ENCODE results near the gene MGST3. TPM values are rescaled to one million over a fixed set of nuclear protein-coding genes. Genes with fewer than 3 reads are reported as not detected.
"Not testable (repeated sequence)": the region's sequence is repeated elsewhere in the genome, so short reads cannot be mapped to it uniquely, and the experiment has no call there.

Gene MGST3
- polyA plus RNA-seq, 1 donor = 148 TPM

GRCh38 chr1:165650981-165651625 lies 20.1 kb downstream of the MGST3 start:
- no peak for DNase-seq
- no peaks in the 10 kb centered on the region for H3K9me3 ChIP-seq (ENCODE audit: control insufficient read depth, low read depth, low read length)
- no peak overlapping the region for H3K27ac ChIP-seq (ENCODE audit: low read length)
- no peaks in the 10 kb centered on the region for H3K27me3 ChIP-seq (ENCODE audit: control insufficient read depth, insufficient read depth, low read length)
- WGBS (ENCODE audit: insufficient coverage, low lambda C conversion rate) = no CpG with 5 or more reads among the region's 9 CpGs
- peaks cover 16% of the 10 kb centered on the region for H3K4me1 ChIP-seq (ENCODE audit: control insufficient read depth, insufficient read depth, low read length)
- no peak overlapping the region for H3K4me3 ChIP-seq (ENCODE audit: low read length)
- H3K36me3 ChIP-seq (ENCODE audit: control insufficient read depth, insufficient read depth, low read length) = peaks cover 49% of the 10 kb centered on the region

DNA sequence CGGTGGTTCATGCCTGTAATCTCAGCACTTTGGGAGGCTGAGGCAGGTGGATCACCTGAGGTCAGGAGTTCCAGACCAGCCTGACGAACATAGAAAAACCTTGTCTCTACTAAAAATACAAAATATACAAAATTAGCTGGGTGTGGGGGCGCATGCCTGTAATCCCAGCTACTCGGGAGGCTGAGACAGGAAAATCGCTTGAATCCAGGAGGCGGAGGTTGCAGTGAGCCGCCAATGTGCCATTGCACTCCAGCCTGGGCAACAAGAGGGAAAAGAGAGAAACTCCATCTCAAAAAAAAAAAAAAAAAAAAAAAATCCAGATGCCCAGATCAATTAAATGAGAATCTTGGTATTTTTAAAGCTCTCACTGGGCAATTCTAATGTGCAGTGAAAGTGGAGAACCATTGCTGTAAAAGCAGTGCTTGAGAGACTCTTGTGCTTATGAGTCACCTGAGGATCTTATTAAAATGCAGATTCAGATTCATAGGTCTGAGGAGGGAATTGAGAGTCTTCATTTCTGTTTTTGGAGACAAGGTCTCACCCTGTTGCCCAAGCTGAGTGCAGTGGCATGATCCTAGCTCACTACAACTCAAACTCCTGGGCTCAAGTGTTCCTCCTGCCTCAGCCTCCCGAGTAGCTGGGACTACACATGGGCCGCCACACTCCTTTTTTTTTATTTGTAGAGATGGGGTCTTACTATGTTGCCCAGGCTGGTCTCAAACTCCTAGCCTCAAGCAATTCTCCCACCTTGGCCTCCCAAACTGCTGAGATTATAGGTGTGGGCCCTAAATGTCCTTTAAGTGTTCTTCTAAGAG lies 27.9 kb downstream of the MGST3 start:
- H3K4me1 ChIP-seq (ENCODE audit: control insufficient read depth, insufficient read depth, low read length); DNase-seq; H3K4me3 ChIP-seq (ENCODE audit: low read length); H3K27me3 ChIP-seq (ENCODE audit: control insufficient read depth, insufficient read depth, low read length); H3K27ac ChIP-seq (ENCODE audit: low read length); H3K9me3 ChIP-seq (ENCODE audit: control insufficient read depth, low read depth, low read length): not testable (repeated sequence)
- 100% methylated on average over 1 of the region's 9 CpGs for WGBS (ENCODE audit: insufficient coverage, low lambda C conversion rate)
- peaks cover 65% of the 10 kb centered on the region for H3K36me3 ChIP-seq (ENCODE audit: control insufficient read depth, insufficient read depth, low read length)

DNA sequence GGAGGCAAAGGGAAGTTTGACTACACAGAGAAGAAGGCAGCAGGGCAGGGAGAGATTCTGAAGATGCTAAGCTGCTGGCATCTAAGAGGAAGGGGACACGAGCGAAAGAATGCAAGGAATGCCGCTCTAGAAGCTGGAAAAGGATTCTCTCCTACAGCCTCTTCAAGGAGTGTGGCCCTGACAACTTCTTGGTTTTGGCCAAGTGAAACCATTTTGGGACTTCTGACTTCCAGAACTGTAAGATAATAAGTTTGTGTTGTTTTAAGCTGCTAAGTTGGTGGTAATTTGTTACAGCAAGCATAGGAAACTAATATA lies 28.5 kb downstream of the MGST3 start:
- no peak overlapping the region for H3K4me3 ChIP-seq (ENCODE audit: low read length)
- no peaks in the 10 kb centered on the region for H3K9me3 ChIP-seq (ENCODE audit: control insufficient read depth, low read depth, low read length)
- no peaks in the 10 kb centered on the region for H3K27me3 ChIP-seq (ENCODE audit: control insufficient read depth, insufficient read depth, low read length)
- no CpG with 5 or more reads among the region's 3 CpGs for WGBS (ENCODE audit: insufficient coverage, low lambda C conversion rate)
- H3K27ac ChIP-seq (ENCODE audit: low read length) = no peak overlapping the region
- H3K4me1 ChIP-seq (ENCODE audit: control insufficient read depth, insufficient read depth, low read length) = no peaks in the 10 kb centered on the region
- no peak for DNase-seq
- peaks cover 61% of the 10 kb centered on the region for H3K36me3 ChIP-seq (ENCODE audit: control insufficient read depth, insufficient read depth, low read length)

GRCh38 chr1:165661703-165662102 lies 30.7 kb downstream of the MGST3 start:
- Histone ChIP-seq H3K36me3 (ENCODE audit: control insufficient read depth, insufficient read depth, low read length) (peaks cover 56% of the 10 kb centered on the region), H3K9me3 (ENCODE audit: control insufficient read depth, low read depth, low read length) (no peaks in the 10 kb centered on the region), H3K27ac (ENCODE audit: low read length) (no peak overlapping the region), H3K27me3 (ENCODE audit: control insufficient read depth, insufficient read depth, low read length) (no peaks in the 10 kb centered on the region), H3K4me1 (ENCODE audit: control insufficient read depth, insufficient read depth, low read length) (no peaks in the 10 kb centered on the region), H3K4me3 (ENCODE audit: low read length) (no peak overlapping the region)
- DNase-seq = no peak
- WGBS (ENCODE audit: insufficient coverage, low lambda C conversion rate) = no CpG with 5 or more reads among the region's 2 CpGs

DNA sequence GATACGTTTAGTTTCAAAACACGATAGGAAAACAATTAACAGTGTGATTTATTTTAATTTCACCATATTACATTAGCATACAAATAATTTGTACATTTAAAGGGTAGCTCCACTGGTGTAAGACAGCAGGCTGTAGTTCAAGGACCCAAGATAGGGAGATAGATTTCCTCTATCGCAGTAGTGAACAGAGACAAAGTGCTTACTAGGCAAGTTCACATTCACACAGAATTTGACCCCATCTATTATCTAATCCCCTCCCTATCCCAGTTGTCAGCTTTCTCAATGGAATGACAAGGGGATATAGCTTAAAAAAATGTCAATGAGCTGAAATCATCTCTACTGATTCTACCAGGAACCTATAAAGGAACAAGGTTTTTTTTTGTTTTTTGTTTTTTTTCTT lies 31.2 kb downstream of the MGST3 start:
- WGBS (ENCODE audit: insufficient coverage, low lambda C conversion rate) = 88% methylated on average over 2 of the region's 3 CpGs
- H3K36me3 ChIP-seq (ENCODE audit: control insufficient read depth, insufficient read depth, low read length) = peaks cover 58% of the 10 kb centered on the region
- no peaks in the 10 kb centered on the region for H3K9me3 ChIP-seq (ENCODE audit: control insufficient read depth, low read depth, low read length)
- H3K27me3 ChIP-seq (ENCODE audit: control insufficient read depth, insufficient read depth, low read length) = no peaks in the 10 kb centered on the region
- DNase-seq = no peak
- H3K4me3 ChIP-seq (ENCODE audit: low read length) = no peak overlapping the region
- no peak overlapping the region for H3K27ac ChIP-seq (ENCODE audit: low read length)
- H3K4me1 ChIP-seq (ENCODE audit: control insufficient read depth, insufficient read depth, low read length) = no peaks in the 10 kb centered on the region

DNA sequence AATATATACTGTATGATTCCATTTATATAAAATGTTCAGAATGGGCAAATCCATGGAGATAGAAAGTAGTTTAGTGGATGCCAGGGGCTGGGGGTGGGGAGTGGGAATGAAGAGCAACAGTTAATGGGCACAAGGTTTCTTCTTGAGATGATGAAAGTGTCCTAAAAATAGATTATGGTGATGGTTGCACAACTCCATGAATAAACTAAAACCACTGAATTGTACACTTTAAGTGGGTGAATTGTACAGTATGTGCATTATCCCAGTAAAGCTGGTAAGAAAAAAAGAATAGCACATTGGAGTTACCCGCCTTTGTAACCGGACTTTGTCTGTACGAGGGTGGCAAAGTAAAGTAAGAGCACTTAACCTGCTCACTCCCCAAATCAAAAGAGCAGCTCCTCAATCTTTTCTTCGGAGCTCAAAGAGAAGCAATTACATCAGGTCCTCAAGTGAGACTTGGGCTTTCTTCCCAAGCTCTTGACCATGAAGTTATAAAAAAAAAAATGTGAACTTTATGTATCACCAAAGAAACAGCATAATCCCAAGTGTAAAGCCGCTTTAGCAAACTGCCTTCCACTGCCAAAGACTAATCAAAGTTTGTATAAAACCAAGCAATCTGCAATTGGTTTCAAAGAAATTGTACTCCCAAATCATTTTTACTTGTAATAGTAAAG lies 35.3 kb downstream of the MGST3 start:
- WGBS (ENCODE audit: insufficient coverage, low lambda C conversion rate) = 100% methylated on average over 1 of the region's 5 CpGs
- peaks cover 51% of the 10 kb centered on the region for H3K36me3 ChIP-seq (ENCODE audit: control insufficient read depth, insufficient read depth, low read length)
- no peaks in the 10 kb centered on the region for H3K27me3 ChIP-seq (ENCODE audit: control insufficient read depth, insufficient read depth, low read length)
- no peaks in the 10 kb centered on the region for H3K9me3 ChIP-seq (ENCODE audit: control insufficient read depth, low read depth, low read length)
- DNase-seq = no peak
- no peak overlapping the region for H3K4me3 ChIP-seq (ENCODE audit: low read length)
- no peak overlapping the region for H3K27ac ChIP-seq (ENCODE audit: low read length)
- H3K4me1 ChIP-seq (ENCODE audit: control insufficient read depth, insufficient read depth, low read length) = no peaks in the 10 kb centered on the region

- no peaks in the 10 kb centered on the region for H3K4me1 ChIP-seq (ENCODE audit: control insufficient read depth, insufficient read depth, low read length)
- peaks cover 36% of the 10 kb centered on the region for H3K36me3 ChIP-seq (ENCODE audit: control insufficient read depth, insufficient read depth, low read length)
- H3K27ac ChIP-seq (ENCODE audit: low read length) = no peak overlapping the region
- DNase-seq = no peak
- no peaks in the 10 kb centered on the region for H3K27me3 ChIP-seq (ENCODE audit: control insufficient read depth, insufficient read depth, low read length)
- H3K4me3 ChIP-seq (ENCODE audit: low read length) = no peak overlapping the region
- H3K9me3 ChIP-seq (ENCODE audit: control insufficient read depth, low read depth, low read length) = no peaks in the 10 kb centered on the region
- no CpG with 5 or more reads among the region's 3 CpGs for WGBS (ENCODE audit: insufficient coverage, low lambda C conversion rate)
Measured at GRCh38 chr1:165668184-165668583, 37.1 kb downstream of the MGST3 start.

GRCh38 chr1:165671526-165671925 lies 40.5 kb downstream of the MGST3 start:
- Histone ChIP-seq H3K27me3 (ENCODE audit: control insufficient read depth, insufficient read depth, low read length) (no peaks in the 10 kb centered on the region), H3K27ac (ENCODE audit: low read length) (no peak overlapping the region), H3K4me3 (ENCODE audit: low read length) (no peak overlapping the region), H3K4me1 (ENCODE audit: control insufficient read depth, insufficient read depth, low read length) (no peaks in the 10 kb centered on the region), H3K9me3 (ENCODE audit: control insufficient read depth, low read depth, low read length) (no peaks in the 10 kb centered on the region), H3K36me3 (ENCODE audit: control insufficient read depth, insufficient read depth, low read length) (peaks cover 29% of the 10 kb centered on the region)
- no peak for DNase-seq
- 83% methylated on average over 2 of the region's 2 CpGs for WGBS (ENCODE audit: insufficient coverage, low lambda C conversion rate)

GRCh38 chr1:165674599-165674998 lies 43.6 kb downstream of the MGST3 start:
- Histone ChIP-seq H3K36me3 (ENCODE audit: control insufficient read depth, insufficient read depth, low read length) (peaks cover 32% of the 10 kb centered on the region), H3K4me3 (ENCODE audit: low read length) (no peak overlapping the region), H3K27me3 (ENCODE audit: control insufficient read depth, insufficient read depth, low read length) (no peaks in the 10 kb centered on the region), H3K9me3 (ENCODE audit: control insufficient read depth, low read depth, low read length) (no peaks in the 10 kb centered on the region), H3K27ac (ENCODE audit: low read length) (no peak overlapping the region), H3K4me1 (ENCODE audit: control insufficient read depth, insufficient read depth, low read length) (no peaks in the 10 kb centered on the region)
- no peak for DNase-seq
- 100% methylated on average over 2 of the region's 8 CpGs for WGBS (ENCODE audit: insufficient coverage, low lambda C conversion rate)

DNA sequence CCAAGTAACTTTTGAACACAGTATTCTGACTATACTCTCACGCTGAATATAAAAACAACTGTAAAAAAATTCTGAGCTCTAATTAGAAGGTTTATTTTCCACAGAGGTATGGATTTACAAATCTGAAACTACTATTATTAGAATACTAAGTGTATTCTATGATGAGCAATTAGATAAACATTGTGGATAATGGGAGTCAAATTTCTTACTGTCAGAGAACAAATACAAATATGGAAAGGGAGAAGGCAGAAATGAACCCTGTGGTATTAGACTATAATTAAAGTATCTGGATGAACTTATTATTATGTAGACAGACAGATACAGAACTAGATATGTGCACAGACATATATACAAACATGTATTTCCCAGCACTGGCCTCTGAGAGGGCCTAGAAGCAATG lies 44.8 kb downstream of the MGST3 start:
- no CpG with 5 or more reads among the region's 1 CpG for WGBS (ENCODE audit: insufficient coverage, low lambda C conversion rate)
- Histone ChIP-seq H3K27ac (ENCODE audit: low read length) (no peak overlapping the region), H3K27me3 (ENCODE audit: control insufficient read depth, insufficient read depth, low read length) (no peaks in the 10 kb centered on the region), H3K4me3 (ENCODE audit: low read length) (no peak overlapping the region), H3K9me3 (ENCODE audit: control insufficient read depth, low read depth, low read length) (no peaks in the 10 kb centered on the region), H3K36me3 (ENCODE audit: control insufficient read depth, insufficient read depth, low read length) (peaks cover 40% of the 10 kb centered on the region), H3K4me1 (ENCODE audit: control insufficient read depth, insufficient read depth, low read length) (no peaks in the 10 kb centered on the region)
- DNase-seq = no peak
